ENCODE results near the gene NXPH4. TPM values are rescaled to one million over a fixed set of nuclear protein-coding genes. Genes with fewer than 3 reads are reported as not detected.

NXPH4 gene
- total RNA-seq, 4 donors from 2014 or later = 18.4 to 21.3 (median 19.9) TPM

DNA sequence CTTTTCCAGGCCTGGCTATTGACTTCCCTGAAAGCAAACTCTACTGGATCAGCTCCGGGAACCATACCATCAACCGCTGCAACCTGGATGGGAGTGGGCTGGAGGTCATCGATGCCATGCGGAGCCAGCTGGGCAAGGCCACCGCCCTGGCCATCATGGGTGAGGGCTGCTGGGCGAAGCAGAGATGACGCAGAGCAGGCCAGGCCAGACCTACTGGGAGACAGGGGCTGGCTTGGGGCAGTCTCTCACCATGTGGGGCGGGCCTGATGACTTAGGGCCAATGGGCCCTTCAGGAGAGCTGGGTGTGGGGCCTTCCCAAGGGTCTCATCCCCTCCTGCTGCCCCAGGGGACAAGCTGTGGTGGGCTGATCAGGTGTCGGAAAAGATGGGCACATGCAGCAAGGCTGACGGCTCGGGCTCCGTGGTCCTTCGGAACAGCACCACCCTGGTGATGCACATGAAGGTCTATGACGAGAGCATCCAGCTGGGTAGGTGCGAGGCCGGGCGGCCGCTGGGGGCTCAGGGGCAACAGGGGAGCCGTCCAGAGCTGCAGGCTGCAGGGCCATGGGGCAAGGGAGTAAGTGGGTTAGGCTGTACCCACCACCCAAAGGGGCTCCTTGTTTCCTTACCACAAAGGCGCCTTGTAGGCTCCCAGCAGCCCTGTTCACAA, 36.1 kb upstream of the NXPH4 start:
- intact Hi-C loops (cut with DNase I; ENCODE audit: low total_unique reads) = loop anchor here (10.0 kb wide), 1 partner anchor 176 kb away; the partner anchor contains the start of gene ZBTB39
- DNase-seq (ENCODE audit: low spot score in 2 of 2) = no peak
- WGBS, 2 donors = 91% methylated on average over 19 to 20 of the region's 20 CpGs
- TF ChIP-seq, protein P1, sequence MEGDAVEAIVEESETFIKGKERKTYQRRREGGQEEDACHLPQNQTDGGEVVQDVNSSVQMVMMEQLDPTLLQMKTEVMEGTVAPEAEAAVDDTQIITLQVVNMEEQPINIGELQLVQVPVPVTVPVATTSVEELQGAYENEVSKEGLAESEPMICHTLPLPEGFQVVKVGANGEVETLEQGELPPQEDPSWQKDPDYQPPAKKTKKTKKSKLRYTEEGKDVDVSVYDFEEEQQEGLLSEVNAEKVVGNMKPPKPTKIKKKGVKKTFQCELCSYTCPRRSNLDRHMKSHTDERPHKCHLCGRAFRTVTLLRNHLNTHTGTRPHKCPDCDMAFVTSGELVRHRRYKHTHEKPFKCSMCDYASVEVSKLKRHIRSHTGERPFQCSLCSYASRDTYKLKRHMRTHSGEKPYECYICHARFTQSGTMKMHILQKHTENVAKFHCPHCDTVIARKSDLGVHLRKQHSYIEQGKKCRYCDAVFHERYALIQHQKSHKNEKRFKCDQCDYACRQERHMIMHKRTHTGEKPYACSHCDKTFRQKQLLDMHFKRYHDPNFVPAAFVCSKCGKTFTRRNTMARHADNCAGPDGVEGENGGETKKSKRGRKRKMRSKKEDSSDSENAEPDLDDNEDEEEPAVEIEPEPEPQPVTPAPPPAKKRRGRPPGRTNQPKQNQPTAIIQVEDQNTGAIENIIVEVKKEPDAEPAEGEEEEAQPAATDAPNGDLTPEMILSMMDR (IDR thresholded peaks at IDR 0.05) = no peak
- TF ChIP-seq POLR2A (IDR thresholded peaks at IDR 0.05) = no peak
- H3K4me3 ChIP-seq (ENCODE audit: low read depth, poor library complexity, severe bottlenecking) = no peak overlapping the region

DNA sequence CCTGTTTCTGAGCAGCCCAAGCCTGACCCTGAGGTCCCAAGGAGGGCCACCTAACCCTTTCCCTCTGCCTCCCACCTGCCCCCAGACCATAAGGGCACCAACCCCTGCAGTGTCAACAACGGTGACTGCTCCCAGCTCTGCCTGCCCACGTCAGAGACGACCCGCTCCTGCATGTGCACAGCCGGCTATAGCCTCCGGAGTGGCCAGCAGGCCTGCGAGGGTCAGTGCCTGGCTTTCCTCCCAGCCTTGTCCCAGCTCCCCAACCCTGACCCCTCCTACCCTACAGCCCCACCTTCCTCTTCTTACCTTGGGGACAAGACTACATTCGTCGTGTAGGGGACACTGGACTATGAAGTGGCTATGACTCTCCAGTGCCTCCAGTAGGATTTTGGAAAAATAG, 35.5 kb upstream of the NXPH4 start:
- H3K4me3 ChIP-seq (ENCODE audit: low read depth, poor library complexity, severe bottlenecking) = no peak overlapping the region
- DNase-seq (ENCODE audit: low spot score in 2 of 2) = no peak
- intact Hi-C loops (cut with DNase I; ENCODE audit: low total_unique reads) = loop anchor here (10.0 kb wide), 1 partner anchor 176 kb away; the partner anchor contains the start of gene ZBTB39
- TF ChIP-seq POLR2A (IDR thresholded peaks at IDR 0.05) = no peak
- TF ChIP-seq, protein P1 (IDR thresholded peaks at IDR 0.05) = no peak
- 62 to 66% methylated on average over 9 of the region's 9 CpGs for WGBS, 2 donors

DNA sequence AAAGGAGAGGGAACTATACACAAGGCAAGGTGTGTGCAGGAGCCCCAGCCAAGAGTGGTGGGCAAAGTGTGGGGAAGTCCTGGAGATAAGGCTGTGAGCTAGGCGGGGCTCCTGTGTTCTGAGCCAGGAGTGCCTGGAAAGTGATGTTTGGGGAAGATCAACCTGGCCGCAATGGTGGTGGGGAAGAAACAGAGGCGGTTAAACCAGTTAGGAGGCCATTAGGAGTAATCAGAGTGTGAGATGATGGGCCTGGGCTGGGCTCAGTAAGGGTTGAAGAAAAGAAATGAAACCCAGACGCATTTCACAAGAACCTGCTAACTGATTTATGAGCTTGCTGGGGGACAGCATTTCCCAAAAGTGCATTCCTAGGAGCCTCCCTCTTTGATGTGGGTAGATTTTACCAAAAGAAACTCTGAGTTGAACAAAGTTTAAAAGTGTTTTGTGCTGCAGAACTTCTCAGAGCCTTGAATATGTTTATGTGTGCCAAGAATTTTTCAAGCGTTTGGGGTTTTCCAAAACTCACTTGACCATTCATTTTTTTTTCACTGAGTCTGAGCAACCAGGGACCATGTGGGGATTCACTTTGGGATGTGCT, 34.9 kb upstream of the NXPH4 start:
- no peak for TF ChIP-seq POLR2A (IDR thresholded peaks at IDR 0.05)
- TF ChIP-seq, protein P1 (IDR thresholded peaks at IDR 0.05) = no peak
- intact Hi-C loops (cut with DNase I; ENCODE audit: low total_unique reads) = loop anchor here (2.0 to 10.0 kb wide), 3 partner anchors 59 to 177 kb away; partner anchors contain the start of gene ZBTB39
- 44 to 47% methylated on average over 5 of the region's 5 CpGs for WGBS, 2 donors

DNA sequence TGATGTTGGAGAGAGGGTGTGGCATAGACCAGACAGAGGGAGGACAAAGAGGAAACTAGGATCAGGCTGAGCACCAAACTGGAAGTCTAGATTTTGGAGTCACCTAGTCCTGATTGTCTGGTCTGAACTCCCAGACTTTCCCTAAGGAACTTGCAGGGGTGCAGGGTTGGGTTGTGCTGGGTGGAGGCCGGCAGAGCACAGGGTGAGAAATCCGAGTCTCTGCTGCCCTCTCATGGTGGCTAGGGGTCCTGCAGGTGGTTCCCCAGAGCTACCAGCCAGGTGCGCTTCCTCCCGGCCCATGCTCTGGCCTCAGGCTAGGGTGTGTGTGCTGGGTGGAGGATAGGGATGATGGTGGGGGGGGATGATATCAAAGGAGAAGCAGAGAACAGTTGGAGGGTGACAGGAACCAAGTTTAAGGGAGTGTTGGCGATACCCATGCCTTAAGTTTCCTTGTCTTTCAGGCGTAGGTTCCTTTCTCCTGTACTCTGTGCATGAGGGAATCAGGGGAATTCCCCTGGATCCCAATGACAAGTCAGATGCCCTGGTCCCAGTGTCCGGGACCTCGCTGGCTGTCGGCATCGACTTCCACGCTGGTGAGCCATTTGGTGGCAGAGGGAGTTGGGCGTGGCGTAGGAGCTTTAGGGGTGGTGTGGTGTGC, 33.5 kb upstream of the NXPH4 start:
- WGBS, 2 donors = 45 to 49% methylated on average over 13 of the region's 13 CpGs
- TF ChIP-seq, protein P1 (IDR thresholded peaks at IDR 0.05) = peak in 1 of 3 donors; percentile 94
- TF ChIP-seq POLR2A (IDR thresholded peaks at IDR 0.05) = no peak
- intact Hi-C loops (cut with DNase I; ENCODE audit: low total_unique reads) = loop anchor here (2.0 to 10.0 kb wide), 3 partner anchors 60 to 178 kb away; partner anchors contain the start of gene ZBTB39
- no peak overlapping the region for H3K4me3 ChIP-seq (ENCODE audit: low read depth, poor library complexity, severe bottlenecking)
- peak; percentile 74 to 96 for DNase-seq (ENCODE audit: low spot score in 2 of 2)

More for the DNA sequence above, 34.9 kb upstream of the NXPH4 start:
- H3K4me3 ChIP-seq (ENCODE audit: low read depth, poor library complexity, severe bottlenecking) = no peak overlapping the region
- no peak for DNase-seq (ENCODE audit: low spot score in 2 of 2)

DNA sequence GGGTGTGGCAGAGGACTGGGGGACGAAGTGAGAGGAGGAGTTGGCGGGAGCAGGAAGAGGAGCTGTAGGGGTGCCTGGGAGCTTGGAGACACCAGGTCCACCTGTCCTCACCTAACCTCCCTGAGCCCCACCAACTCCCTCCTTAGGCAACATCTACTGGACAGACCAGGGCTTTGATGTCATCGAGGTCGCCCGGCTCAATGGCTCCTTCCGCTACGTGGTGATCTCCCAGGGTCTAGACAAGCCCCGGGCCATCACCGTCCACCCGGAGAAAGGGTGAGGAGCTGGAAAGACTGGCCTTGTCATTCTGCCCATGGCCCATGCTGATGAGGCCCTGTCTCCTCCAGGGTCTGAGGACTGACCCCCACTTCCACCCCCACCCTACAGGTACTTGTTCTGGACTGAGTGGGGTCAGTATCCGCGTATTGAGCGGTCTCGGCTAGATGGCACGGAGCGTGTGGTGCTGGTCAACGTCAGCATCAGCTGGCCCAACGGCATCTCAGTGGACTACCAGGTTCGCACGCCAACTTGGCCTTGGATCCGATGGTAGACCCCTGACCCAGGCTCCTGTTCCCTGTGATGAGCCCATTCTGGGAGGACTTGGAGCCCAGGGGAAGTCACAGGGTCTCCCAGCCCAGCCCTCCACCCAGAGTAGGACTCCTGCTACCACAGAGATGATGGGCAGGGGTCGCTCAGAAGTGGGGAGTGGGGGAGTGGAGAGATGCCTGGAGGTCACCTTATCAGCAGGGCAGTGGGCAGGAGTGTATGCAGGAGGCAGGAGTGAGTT, 32.5 kb upstream of the NXPH4 start:
- WGBS, 2 donors = 93 to 94% methylated on average over 22 of the region's 22 CpGs
- TF ChIP-seq, protein P1 (IDR thresholded peaks at IDR 0.05) = no peak
- TF ChIP-seq POLR2A (IDR thresholded peaks at IDR 0.05) = no peak
- no peak overlapping the region for H3K4me3 ChIP-seq (ENCODE audit: low read depth, poor library complexity, severe bottlenecking)
- no peak for DNase-seq (ENCODE audit: low spot score in 2 of 2)
- intact Hi-C loops (cut with DNase I; ENCODE audit: low total_unique reads) = loop anchor here (2.0 to 10.0 kb wide), 3 partner anchors 61 to 179 kb away; partner anchors contain the start of gene ZBTB39
